ENCODE results near the gene NCAPD3.

- TF ChIP-seq NRF1 (conservative IDR thresholded peaks at IDR 0.05 in 1 of 2, IDR thresholded peaks at IDR 0.05 in 1 of 2) (no peak), TGIF2 (CRISPR knock-in tag; IDR thresholded peaks at IDR 0.05) (no peak), CBX1 (IDR thresholded peaks at IDR 0.05; ENCODE audit: low read depth) (no peak), CTCF (IDR thresholded peaks at IDR 0.05 in 2 of 3, conservative IDR thresholded peaks at IDR 0.05 in 1 of 3; ENCODE audit: insufficient read depth in 2 of 3, low read depth in 1 of 3, low read length in 3 of 3) (peak; percentile 27 to 35 (median 33); a peak in 1 of 6 replicates), POLR2AphosphoS2 (IDR thresholded peaks at IDR 0.05; ENCODE audit: low read length) (no peak), JUNB (CRISPR knock-in tag; conservative IDR thresholded peaks at IDR 0.05) (no peak), EZH2 (IDR thresholded peaks at IDR 0.05; ENCODE audit: borderline replicate concordance, low read depth, low read length) (no peak), SIN3A (IDR thresholded peaks at IDR 0.05; ENCODE audit: borderline replicate concordance in 2 of 2, control insufficient read depth in 1 of 2, low read depth in 2 of 2, low read length in 2 of 2) (no peak), MCM2 (IDR thresholded peaks at IDR 0.05; ENCODE audit: low read depth) (no peak), HDAC1 (IDR thresholded peaks at IDR 0.05) (no peak), HMGXB4 (CRISPR knock-in tag; IDR thresholded peaks at IDR 0.05) (no peak)
Measured at GRCh38 chr11:134270250-134270714, 46.5 kb upstream of the NCAPD3 start.
